Femur (tissue), 1 donor: ENCODE measurements around the gene NHS.

Experiments
- DNase-seq: peaks from one replicate; pipeline ENCODE4 v3.0.0-alpha.2; 2017

The NHS gene

GRCh38 chrX:17374619-17375366 lies at the start of gene NHS:
TSS of gene NHS (plus strand) at chrX:17375200. CDS start at chrX:17375758, 558 bp downstream.
- DNase-seq = peak; percentile 85

GRCh38 chrX:17328837-17329236 lies 46.2 kb upstream of the NHS start:
- no peak for DNase-seq

GRCh38 chrX:17336377-17336776 lies 38.6 kb upstream of the NHS start:
- no peak for DNase-seq

- no peak for DNase-seq
Observed at GRCh38 chrX:17355976-17356375, 19.0 kb upstream of the NHS start.

- no peak for DNase-seq
Observed at GRCh38 chrX:17359500-17359899, 15.5 kb upstream of the NHS start.

- DNase-seq = no peak
Observed at GRCh38 chrX:17361620-17362019, 13.4 kb upstream of the NHS start.

- DNase-seq = no peak
Observed at GRCh38 chrX:17368002-17368401, 7.0 kb upstream of the NHS start.

GRCh38 chrX:17369309-17369708 lies 5.7 kb upstream of the NHS start:
- DNase-seq = no peak

- no peak for DNase-seq
Observed at GRCh38 chrX:17370191-17370590, 4.8 kb upstream of the NHS start.

- DNase-seq = no peak
Observed at GRCh38 chrX:17372052-17372451, 2.9 kb upstream of the NHS start.

- no peak for DNase-seq
Observed at GRCh38 chrX:17373337-17373736, 1.7 kb upstream of the NHS start.

GRCh38 chrX:17375367-17375636 lies 302 bp downstream of the NHS start:
- DNase-seq = peak; percentile 20

GRCh38 chrX:17375637-17376430 lies 834 bp downstream of the NHS start:
- DNase-seq = peak; percentile 43

- peak; percentile 31 for DNase-seq
Observed at GRCh38 chrX:17376431-17377077, 1.6 kb downstream of the NHS start.

- DNase-seq = peak; percentile 29
Observed at GRCh38 chrX:17377091-17377717, 2.2 kb downstream of the NHS start.

- no peak for DNase-seq
Observed at GRCh38 chrX:17377795-17378194, 2.8 kb downstream of the NHS start.

GRCh38 chrX:17380221-17380620 lies 5.2 kb downstream of the NHS start:
- no peak for DNase-seq

- no peak for DNase-seq
Observed at GRCh38 chrX:17390419-17390850, 15.4 kb downstream of the NHS start.

- DNase-seq = no peak
Observed at GRCh38 chrX:17395154-17395553, 20.2 kb downstream of the NHS start.

GRCh38 chrX:17397074-17397473 lies 22.1 kb downstream of the NHS start:
- no peak for DNase-seq

- no peak for DNase-seq
Observed at GRCh38 chrX:17403189-17403691, 28.2 kb downstream of the NHS start.

- no peak for DNase-seq
Observed at GRCh38 chrX:17403972-17404371, 29.0 kb downstream of the NHS start.
